22Rv1 (cell line): ENCODE results near the gene CEND1.

ENCODE experiments used
- ZFX ChIP-seq: fragments of 450-650 bp; IDR thresholded peaks from 2 replicates; pipeline ENCODE4 v1.6.1; 2017; ENCODE audit warnings: antibody characterized with exemption, borderline replicate concordance
- TF ChIP-seq, protein P1 (sequence below): fragments of 450-650 bp; IDR thresholded peaks from 2 replicates; pipeline ENCODE4 v1.5.1; 2017; ENCODE audit warnings: mild to moderate bottlenecking

- TF ChIP-seq ZFX = no peak
- TF ChIP-seq, protein P1, sequence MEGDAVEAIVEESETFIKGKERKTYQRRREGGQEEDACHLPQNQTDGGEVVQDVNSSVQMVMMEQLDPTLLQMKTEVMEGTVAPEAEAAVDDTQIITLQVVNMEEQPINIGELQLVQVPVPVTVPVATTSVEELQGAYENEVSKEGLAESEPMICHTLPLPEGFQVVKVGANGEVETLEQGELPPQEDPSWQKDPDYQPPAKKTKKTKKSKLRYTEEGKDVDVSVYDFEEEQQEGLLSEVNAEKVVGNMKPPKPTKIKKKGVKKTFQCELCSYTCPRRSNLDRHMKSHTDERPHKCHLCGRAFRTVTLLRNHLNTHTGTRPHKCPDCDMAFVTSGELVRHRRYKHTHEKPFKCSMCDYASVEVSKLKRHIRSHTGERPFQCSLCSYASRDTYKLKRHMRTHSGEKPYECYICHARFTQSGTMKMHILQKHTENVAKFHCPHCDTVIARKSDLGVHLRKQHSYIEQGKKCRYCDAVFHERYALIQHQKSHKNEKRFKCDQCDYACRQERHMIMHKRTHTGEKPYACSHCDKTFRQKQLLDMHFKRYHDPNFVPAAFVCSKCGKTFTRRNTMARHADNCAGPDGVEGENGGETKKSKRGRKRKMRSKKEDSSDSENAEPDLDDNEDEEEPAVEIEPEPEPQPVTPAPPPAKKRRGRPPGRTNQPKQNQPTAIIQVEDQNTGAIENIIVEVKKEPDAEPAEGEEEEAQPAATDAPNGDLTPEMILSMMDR = no peak
Measured at GRCh38 chr11:795634-796564, 6.0 kb upstream of the CEND1 start.
